Esophagus squamous epithelium (tissue), 5 donors: Measurements from ENCODE around the gene ZMIZ1. TPM values are rescaled to one million over a fixed set of nuclear protein-coding genes. Genes with fewer than 3 reads are reported as not detected.
A peak's percentile ranks its signal among the peaks of the same experiment; 100 is the strongest.

ENCODE experiments used
- DNase-seq: peaks from one replicate; lab custom pipeline; 2025; lab: John Stamatoyannopoulos, UW
- H3K27ac ChIP-seq, 4 donors: fragments of 200-600 bp; sonication (generic); one replicate each; pipeline ENCODE4 v1.5.1; 2016 to 2019; ENCODE audit warnings: mild to moderate bottlenecking in 1 of 4
- H3K27me3 ChIP-seq, 4 donors: fragments of 200-600 bp; sonication (generic); 1 replicate in 3 of 4; 2 replicates in 1 of 4; pipeline versions ENCODE4 v1.5.1 to v1.6.0; 2017 to 2021; ENCODE audit warnings: antibody characterized with exemption in 1 of 4
- H3K36me3 ChIP-seq, 3 donors: fragments of 200-600 bp; sonication (generic); one replicate each; pipeline ENCODE4 v1.5.1; 2016 to 2019
- H3K4me1 ChIP-seq, 3 donors: fragments of 200-600 bp; sonication (generic); one replicate each; pipeline ENCODE4 v1.5.1; 2017 to 2019
- H3K4me3 ChIP-seq, 4 donors: fragments of 200-600 bp; sonication (generic); 1 replicate in 3 of 4; 2 replicates in 1 of 4; pipeline ENCODE4 v1.5.1; 2016 to 2019; ENCODE audit warnings: mild to moderate bottlenecking in 2 of 4, moderate library complexity in 1 of 4
- H3K9me3 ChIP-seq, 3 donors: fragments of 200-600 bp; sonication (generic); one replicate each; pipeline ENCODE4 v1.5.1; 2016 to 2019
- CTCF ChIP-seq, 6 experiments: fragments of 450-650 bp in 4 of 6; fragments of 200-600 bp in 2 of 6; sonication (generic) in 2 of 6; IDR thresholded peaks; one replicate each; pipeline ENCODE4 v1.5.1; 2016 to 2019; ENCODE audit warnings: antibody characterized with exemption in 6 of 6, mild to moderate bottlenecking in 4 of 6, moderate library complexity in 4 of 6
- POLR2A ChIP-seq, 4 donors: fragments of 450-650 bp; IDR thresholded peaks; one replicate each; pipeline ENCODE4 v1.6.1; 2017; ENCODE audit warnings: antibody characterized with exemption in 4 of 4, mild to moderate bottlenecking in 4 of 4, moderate library complexity in 3 of 4
- WGBS, 2 donors: methylation state at CpG; one replicate each; pipeline ENCODE4 v1.1.5; 2018; 5-methylcytosine and 5-hydroxymethylcytosine counted together
- intact Hi-C: fragments of 100-400 bp; cut with DNase I; formaldehyde crosslinking; loops from one replicate; pipeline ENCODE4 v1.15.0; 2022
- total RNA-seq, 4 donors: library from RNA; depleted of rRNA; stranded (reverse); fragments of >200 nt; gene quantifications; one replicate each; pipeline ENCODE4 v1.1.0, GENCODE V29; 2016
- donor health status: DM: yes; HTN: yes; CAD: no.

The ZMIZ1 gene
- total RNA-seq, 4 donors from 2014 or later, result 28.2 to 79.5 (median 40.4) TPM

- H3K27ac ChIP-seq, result no peak overlapping the region
- H3K4me3 ChIP-seq, result no peak overlapping the region
- WGBS, 2 donors, result 90 to 94% methylated on average over 5 to 9 of the region's 15 CpGs
- no peak for DNase-seq
- intact Hi-C loops, result no loop called here
- no peaks in the 10 kb centered on the region for H3K27me3 ChIP-seq
- TF ChIP-seq CTCF (IDR thresholded peaks at IDR 0.05) (no peak), POLR2A (IDR thresholded peaks at IDR 0.05) (no peak)
- H3K9me3 ChIP-seq, result peaks cover 0 to 6% (median 0%) of the 10 kb centered on the region in 3 donors
- H3K4me1 ChIP-seq, result peaks cover 35 to 100% (median 86%) of the 10 kb centered on the region in 3 donors
- peaks cover 0 to 77% (median 9%) of the 10 kb centered on the region in 3 donors for H3K36me3 ChIP-seq
Measured at GRCh38 chr10:79187121-79187940, 118.6 kb downstream of the ZMIZ1 start.

GRCh38 chr10:79188154-79188965 is 119.6 kb downstream of the ZMIZ1 start:
- TF ChIP-seq POLR2A (IDR thresholded peaks at IDR 0.05), result no peak
- TF ChIP-seq CTCF (IDR thresholded peaks at IDR 0.05), result peak in 1 of 6 experiments; percentile 7
- Histone ChIP-seq H3K36me3 (peaks cover 0 to 76% (median 9%) of the 10 kb centered on the region in 3 donors), H3K4me1 (peaks cover 35 to 97% (median 84%) of the 10 kb centered on the region in 3 donors), H3K27ac (peak overlapping the region; percentile 6 to 61 (median 45)), H3K9me3 (peaks cover 0 to 6% (median 0%) of the 10 kb centered on the region in 3 donors), H3K4me3 (no peak overlapping the region), H3K27me3 (no peaks in the 10 kb centered on the region)
- no peak for DNase-seq
- 61 to 66% methylated on average over 9 to 14 of the region's 14 CpGs for WGBS, 2 donors
- intact Hi-C loops, result no loop called here

GRCh38 chr10:79189181-79189580 is 120.4 kb downstream of the ZMIZ1 start:
- peaks cover 0 to 6% (median 0%) of the 10 kb centered on the region in 3 donors for H3K9me3 ChIP-seq
- DNase-seq, result no peak
- peaks cover 28 to 92% (median 76%) of the 10 kb centered on the region in 3 donors for H3K4me1 ChIP-seq
- H3K27ac ChIP-seq, result peak overlapping the region in 1 of 4 donors; percentile 7
- 75 to 81% methylated on average over 2 to 3 of the region's 4 CpGs for WGBS, 2 donors
- TF ChIP-seq CTCF (IDR thresholded peaks at IDR 0.05) (no peak), POLR2A (IDR thresholded peaks at IDR 0.05) (no peak)
- intact Hi-C loops, result no loop called here
- H3K4me3 ChIP-seq, result no peak overlapping the region
- H3K27me3 ChIP-seq, result no peaks in the 10 kb centered on the region
- H3K36me3 ChIP-seq, result peaks cover 0 to 78% (median 9%) of the 10 kb centered on the region in 3 donors

GRCh38 chr10:79189853-79190435 is 121.2 kb downstream of the ZMIZ1 start:
- peak overlapping the region in 1 of 4 donors; percentile 7 for H3K27ac ChIP-seq
- TF ChIP-seq CTCF (IDR thresholded peaks at IDR 0.05) (no peak), POLR2A (IDR thresholded peaks at IDR 0.05) (no peak)
- no peak overlapping the region for H3K4me3 ChIP-seq
- H3K4me1 ChIP-seq, result peaks cover 21 to 92% (median 73%) of the 10 kb centered on the region in 3 donors
- DNase-seq, result no peak
- H3K27me3 ChIP-seq, result no peaks in the 10 kb centered on the region
- 75 to 88% methylated on average over 3 to 7 of the region's 10 CpGs for WGBS, 2 donors
- intact Hi-C loops, result loop anchor here (5.0 kb wide), 1 partner anchor 1143 kb away; no protein-coding TSS in a partner anchor
- H3K9me3 ChIP-seq, result peaks cover 0 to 6% (median 0%) of the 10 kb centered on the region in 3 donors
- H3K36me3 ChIP-seq, result peaks cover 0 to 75% (median 9%) of the 10 kb centered on the region in 3 donors
